Retina (tissue), 1 donor: ENCODE measurements around the gene AKAP13.

Experiments
- DNase-seq: peaks from one replicate; pipeline ENCODE4 v3.0.0-alpha.2; 2016

Gene AKAP13

DNA sequence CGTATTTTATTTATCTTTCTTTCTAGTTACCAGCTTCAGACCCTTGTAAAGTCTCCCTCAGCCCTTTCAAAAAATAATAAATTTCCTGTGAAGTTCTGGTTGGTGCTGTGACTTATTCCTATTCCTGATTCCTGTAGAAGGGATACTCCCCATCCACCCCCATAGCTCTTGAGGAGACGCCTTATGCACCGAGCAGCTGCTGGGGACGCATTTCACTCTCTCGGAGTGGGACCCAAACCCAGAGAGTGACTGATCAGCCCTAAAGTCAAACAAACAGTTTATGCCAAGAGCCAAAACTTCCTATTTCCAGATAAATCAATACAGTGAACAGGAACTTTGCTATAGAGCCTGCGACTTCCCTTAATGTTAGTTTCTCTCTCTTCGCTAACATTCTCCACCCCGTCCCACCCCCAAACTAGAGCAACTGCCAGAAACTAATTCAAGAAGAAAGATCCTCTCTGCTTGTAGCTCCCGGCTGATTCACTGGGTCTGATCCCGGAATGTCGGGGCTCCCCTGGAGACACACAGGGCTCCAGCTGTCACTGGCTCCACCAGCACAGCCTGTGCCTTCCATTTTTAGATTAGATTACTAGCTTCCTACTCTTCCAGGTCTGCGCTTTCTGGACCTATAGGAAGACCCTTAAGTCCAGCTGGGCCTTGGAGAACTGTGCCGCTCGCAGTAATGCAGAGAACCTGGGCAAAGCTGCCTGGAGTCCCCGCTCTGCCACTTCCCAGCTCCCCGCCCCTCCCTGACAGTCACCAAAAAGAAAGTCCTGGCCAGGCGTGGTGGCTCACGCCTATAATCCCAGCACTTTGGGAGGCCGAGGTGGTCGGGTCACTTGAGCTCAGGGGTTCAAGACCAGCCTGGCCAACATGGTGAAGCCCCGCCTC lies 369.1 kb downstream of the AKAP13 start:
- no peak for DNase-seq

- DNase-seq: peak; percentile 60
These were observed 370.2 kb downstream of the AKAP13 start for GRCh38 chr15:85750319-85751290.

DNA sequence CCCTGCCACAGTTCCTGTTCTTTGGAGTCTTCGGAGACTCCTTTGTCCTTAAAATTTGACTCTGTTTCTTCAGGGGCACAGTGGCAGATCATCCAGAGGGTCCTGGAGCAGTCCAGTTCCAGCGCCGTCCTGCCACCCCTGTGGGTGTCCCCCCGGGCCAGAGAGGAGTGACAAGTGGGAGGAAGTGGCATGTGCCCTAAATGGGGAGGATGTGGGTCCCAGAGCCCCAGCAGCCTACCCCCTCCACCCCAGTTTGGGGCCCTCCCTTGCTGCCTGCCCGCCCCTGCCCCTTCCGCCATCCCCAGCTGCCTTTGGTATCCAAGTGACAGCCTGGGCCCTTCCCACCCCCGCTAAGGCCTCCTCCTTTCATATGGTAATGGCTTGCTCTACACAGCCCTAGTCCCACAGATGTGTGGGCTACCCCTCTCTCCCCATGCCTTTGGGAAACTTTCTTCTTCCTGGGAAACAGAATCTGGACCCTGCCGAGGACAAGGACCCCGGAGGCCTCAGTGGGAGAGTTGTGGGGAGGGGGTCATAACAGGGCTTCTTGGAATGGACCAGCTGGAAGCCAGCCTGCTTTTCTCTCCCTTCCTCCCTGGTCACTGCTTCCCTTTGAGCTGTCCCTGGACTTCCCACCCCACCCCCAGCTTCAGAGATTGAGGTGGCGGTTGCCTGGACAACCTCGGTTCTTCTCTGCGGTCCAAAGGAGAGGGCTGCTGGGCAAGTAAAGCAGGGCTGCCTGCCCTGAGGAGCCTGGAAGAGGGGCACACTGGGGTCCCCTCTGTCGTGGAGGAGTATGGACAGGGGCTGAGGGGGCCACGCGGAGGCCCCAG lies 371.1 kb downstream of the AKAP13 start:
- DNase-seq: peak; percentile 81

- DNase-seq: peak; percentile 72
These were observed 371.7 kb downstream of the AKAP13 start for GRCh38 chr15:85752124-85752475.

- no peak for DNase-seq
These were observed 372.1 kb downstream of the AKAP13 start for GRCh38 chr15:85752491-85752961.

DNA sequence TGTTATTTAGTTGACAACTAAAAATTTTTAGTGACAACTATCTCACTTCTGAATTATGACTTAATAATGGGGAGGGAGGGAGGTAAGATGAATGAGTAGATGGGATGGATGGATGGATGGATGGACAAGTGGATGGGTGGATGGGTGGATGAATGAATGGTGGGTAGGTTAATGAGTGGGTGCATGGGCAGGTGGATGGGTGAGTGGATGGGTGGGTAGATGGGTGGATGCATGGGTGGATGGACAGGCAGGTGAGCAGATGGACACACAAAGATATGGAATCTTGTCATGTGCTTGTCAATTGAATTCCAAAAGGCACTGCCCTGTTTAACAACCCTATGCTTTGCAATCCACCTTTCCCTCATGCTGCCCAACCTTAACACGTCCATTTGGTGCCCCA lies 372.9 kb downstream of the AKAP13 start:
- no peak for DNase-seq

DNA sequence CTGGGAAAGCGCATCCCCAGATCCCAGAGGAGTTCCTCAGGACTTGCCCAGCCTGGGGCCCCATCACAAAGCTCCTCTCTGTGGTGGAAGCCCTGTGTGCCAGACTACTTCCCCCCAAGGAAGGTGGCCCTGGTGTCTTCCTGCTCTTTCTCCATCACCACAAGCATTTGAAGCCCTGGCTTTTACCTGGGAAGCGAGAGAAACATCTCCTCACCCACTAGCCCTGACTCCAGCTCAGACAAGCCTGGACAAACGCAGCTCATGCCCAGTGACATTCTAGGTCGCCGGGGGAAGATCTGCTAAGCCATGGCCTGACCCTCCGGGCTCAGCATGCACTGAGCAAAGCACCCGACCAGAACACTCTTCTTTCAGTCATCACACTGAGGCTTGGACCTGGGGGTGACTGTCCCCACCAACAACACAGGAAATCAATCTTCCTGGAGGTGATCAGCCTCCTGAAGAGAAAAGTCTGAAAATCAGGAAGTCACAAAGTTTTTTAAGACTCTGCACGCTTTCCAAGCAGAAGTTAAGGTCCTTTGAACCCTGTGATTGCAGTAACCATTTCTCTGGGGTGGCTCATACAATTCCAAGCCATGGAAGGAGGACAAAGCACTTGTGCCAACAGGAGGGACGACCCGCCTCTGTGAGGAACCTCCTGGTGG lies 373.5 kb downstream of the AKAP13 start:
- DNase-seq: no peak

- no peak for DNase-seq
These were observed 374.6 kb downstream of the AKAP13 start for GRCh38 chr15:85754989-85755388.

- DNase-seq: no peak
These were observed 375.1 kb downstream of the AKAP13 start for GRCh38 chr15:85755471-85755870.

DNA sequence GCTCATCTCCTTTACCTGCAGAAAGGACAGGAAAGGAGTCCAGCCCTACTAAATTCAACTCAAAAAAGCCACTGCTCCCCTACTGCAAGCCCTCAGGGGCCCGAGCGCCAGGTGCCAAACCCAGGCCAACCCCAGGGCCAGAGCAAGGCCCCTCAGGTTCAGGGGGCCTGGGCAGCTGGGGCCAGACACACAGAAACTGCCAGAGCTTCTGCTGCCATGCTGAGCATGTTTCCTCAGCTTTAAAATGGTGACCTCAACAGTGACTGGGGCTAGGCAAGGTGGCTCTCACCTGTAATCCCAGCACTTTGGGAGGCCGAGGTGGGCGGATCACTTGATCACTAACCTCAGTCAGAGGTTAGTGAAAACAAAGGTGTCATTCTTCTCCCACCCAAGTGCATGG lies 375.5 kb downstream of the AKAP13 start:
- no peak for DNase-seq

DNA sequence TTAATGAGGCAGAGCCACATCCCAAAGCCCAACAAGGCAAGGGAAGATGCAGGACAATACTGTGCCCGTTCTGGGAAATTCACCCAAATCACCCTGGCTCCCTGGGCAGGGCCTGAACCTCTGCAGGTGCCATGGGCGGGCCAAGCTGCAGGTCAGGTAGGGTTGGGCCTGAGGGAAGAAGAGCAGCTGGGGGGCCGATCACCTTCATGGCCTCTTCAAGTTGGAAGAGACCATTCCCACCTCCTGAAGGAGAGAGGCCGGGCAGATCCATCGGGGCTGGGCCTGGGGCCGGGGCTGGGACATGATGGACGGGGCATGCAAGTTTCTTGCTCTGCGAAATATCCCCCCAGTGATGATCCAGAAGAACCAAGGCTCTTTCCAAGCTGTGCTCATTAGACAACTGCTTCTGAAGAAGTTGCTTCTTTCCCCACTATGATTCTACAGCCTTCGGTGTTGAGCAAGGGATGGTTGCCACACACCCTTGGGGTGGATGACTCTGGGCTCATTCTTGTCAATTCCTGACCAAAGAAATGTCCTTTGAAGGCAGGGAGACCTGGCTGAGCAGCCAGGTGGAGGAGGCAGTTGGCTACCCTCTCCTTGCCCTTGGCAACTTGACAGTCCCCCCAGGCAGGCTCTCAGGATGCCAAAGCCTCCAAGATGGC lies 376.1 kb downstream of the AKAP13 start:
- DNase-seq: no peak

GRCh38 chr15:85757073-85757938 lies 376.9 kb downstream of the AKAP13 start:
- DNase-seq: no peak

DNA sequence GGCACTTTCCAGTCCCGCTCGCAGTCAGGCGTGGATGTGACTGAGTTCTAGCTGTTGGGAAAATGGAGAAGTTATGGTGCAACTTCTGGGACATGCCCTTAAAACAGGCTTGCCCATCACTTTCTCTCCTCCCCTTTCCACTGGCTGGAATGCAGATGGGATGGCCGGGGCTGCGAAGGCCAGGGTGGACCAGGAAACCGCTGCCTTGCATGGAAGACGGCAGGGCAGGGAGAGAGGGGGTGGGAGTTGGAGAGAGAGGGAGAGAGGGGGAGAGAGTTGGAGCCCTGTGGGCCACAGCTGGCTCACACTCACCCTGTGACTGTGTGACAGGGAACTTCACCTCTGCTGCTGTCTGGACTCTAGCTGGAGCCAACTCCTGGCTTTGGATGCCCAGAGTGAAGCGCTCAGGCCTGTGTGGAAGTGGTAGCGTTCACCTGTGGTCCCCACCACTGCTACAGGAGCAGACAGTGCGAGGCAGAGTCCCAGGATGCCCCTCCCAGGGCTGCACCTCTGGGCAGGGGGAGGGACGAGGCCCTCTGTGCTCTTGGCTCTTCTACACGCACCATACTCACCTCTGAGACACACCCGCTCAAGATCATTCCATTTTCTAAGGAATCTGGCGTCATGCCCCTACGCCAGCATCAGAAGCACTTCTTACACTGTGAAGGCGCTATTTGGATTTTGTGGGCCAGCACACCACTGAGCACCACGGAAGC lies 377.7 kb downstream of the AKAP13 start:
- DNase-seq: no peak

GRCh38 chr15:85758655-85758978 lies 378.2 kb downstream of the AKAP13 start:
- no peak for DNase-seq

- no peak for DNase-seq
These were observed 379.0 kb downstream of the AKAP13 start for GRCh38 chr15:85759376-85759775.

DNA sequence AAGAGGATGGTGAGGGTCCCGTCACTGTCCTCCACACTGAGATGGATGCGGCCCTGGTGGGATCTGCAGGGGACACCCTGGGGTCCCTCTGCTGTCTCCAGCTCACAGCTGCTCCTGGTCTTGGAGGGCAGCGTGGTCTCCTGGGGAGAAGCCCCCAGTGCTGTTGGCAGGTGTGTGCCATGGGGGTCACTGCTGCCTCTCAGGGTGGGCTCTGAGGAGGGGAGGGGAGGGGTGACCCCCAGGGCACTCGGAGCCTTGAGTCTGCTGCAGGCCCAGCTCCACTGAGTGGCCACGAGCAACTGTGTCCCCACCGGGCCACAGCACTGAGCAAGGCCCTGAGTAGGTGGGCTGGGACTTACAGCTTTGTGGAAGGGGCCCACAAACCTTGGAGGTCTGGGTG lies 379.6 kb downstream of the AKAP13 start:
- no peak for DNase-seq

GRCh38 chr15:85760531-85761371 lies 380.3 kb downstream of the AKAP13 start:
- no peak for DNase-seq

- DNase-seq: no peak
These were observed 381.2 kb downstream of the AKAP13 start for GRCh38 chr15:85761635-85762034.
